A673 (cell line): ENCODE data around the gene EMP3. TPM values are rescaled to one million over a fixed set of nuclear protein-coding genes. Genes with fewer than 3 reads are reported as not detected.

Source experiments
- Bru-seq: library from RNA; stranded (reverse); fragments of 400-500 nt; gene quantifications from one replicate; lab custom pipeline; 2021; lab: Mats Ljungman, UMichigan
- BruChase-seq, 2 experiments: library from RNA; stranded (reverse); fragments of 400-500 nt; gene quantifications; one replicate each; lab custom pipeline; 2021; lab: Mats Ljungman, UMichigan
- BruUV-seq: library from RNA; stranded (reverse); fragments of 400-500 nt; replicated peaks from 2 replicates; lab custom pipeline; 2021; lab: Mats Ljungman, UMichigan
- CTCF ChIA-PET: fragments of 300-600 bp; sonication (Branson Sonifier 250); formaldehyde crosslinking; loops from one replicate; lab custom pipeline; 2022; ENCODE audit warnings: antibody characterized with exemption; lab: Charles Lee
- POLR2A ChIA-PET: fragments of 300-600 bp; sonication (Branson Sonifier 250); formaldehyde crosslinking; loops from one replicate; lab custom pipeline; 2022; ENCODE audit warnings: antibody characterized with exemption; ENCODE audit not compliant: low non-redundant PET; lab: Charles Lee
- DNase-seq: peaks from one replicate; pipeline ENCODE4 v3.0.0-alpha.2; 2015; ENCODE audit warnings: low spot score
- H3K27ac ChIP-seq: fragments of 200-600 bp; sonication (generic); 2 replicates; pipeline ENCODE4 v1.5.1; 2016; ENCODE audit warnings: mixed run types, low read depth, mild to moderate bottlenecking, mixed read lengths, antibody characterized with exemption, low read length; ENCODE audit not compliant: poor library complexity, severe bottlenecking
- H3K27me3 ChIP-seq: fragments of 200-600 bp; sonication (generic); replicated peaks from 2 replicates; pipeline ENCODE4 v1.6.1; 2017; ENCODE audit warnings: mixed run types, low read depth, mild to moderate bottlenecking, mixed read lengths, antibody characterized with exemption, low read length; ENCODE audit not compliant: insufficient read depth, poor library complexity
- H3K36me3 ChIP-seq: fragments of 200-600 bp; sonication (generic); 2 replicates; pipeline ENCODE4 v1.6.1; 2016; ENCODE audit warnings: mixed run types, mild to moderate bottlenecking, mixed read lengths, antibody characterized with exemption, low read length; ENCODE audit not compliant: insufficient read depth, poor library complexity, severe bottlenecking
- H3K4me1 ChIP-seq: fragments of 200-600 bp; sonication (generic); 2 replicates; pipeline ENCODE4 v1.6.1; 2017; ENCODE audit warnings: mixed run types, mild to moderate bottlenecking, mixed read lengths, antibody characterized with exemption, low read length; ENCODE audit not compliant: insufficient read depth, poor library complexity, severe bottlenecking
- H3K4me3 ChIP-seq: fragments of 200-600 bp; sonication (generic); 2 replicates; pipeline ENCODE4 v1.5.1; 2016; ENCODE audit warnings: low read depth, mixed run types, mild to moderate bottlenecking, mixed read lengths, low read length; ENCODE audit not compliant: poor library complexity, severe bottlenecking
- H3K9me3 ChIP-seq: fragments of 200-600 bp; sonication (generic); 2 replicates; pipeline ENCODE4 v1.6.1; 2016; ENCODE audit warnings: mixed run types, low read depth, mild to moderate bottlenecking, mixed read lengths, antibody characterized with exemption, low read length; ENCODE audit not compliant: poor library complexity, severe bottlenecking
- EZH2 ChIP-seq: fragments of 200-600 bp; sonication (generic); IDR thresholded peaks from 2 replicates; pipeline ENCODE4 v1.6.1; 2017; ENCODE audit warnings: borderline replicate concordance, low read depth, mild to moderate bottlenecking, mixed read lengths, antibody characterized with exemption, low read length; ENCODE audit not compliant: poor library complexity, severe bottlenecking
- intact Hi-C: fragments of 100-400 bp; cut with micrococcal nuclease; formaldehyde crosslinking; loops from one replicate; pipeline ENCODE4 v1.10.0; 2022; ENCODE audit not compliant: unreplicated experiment
- long read RNA-seq: library from polyadenylated mRNA; stranded (forward); transcript quantifications from one replicate; pipeline ENCODE4 v2.0.0, GENCODE V29; 2022
- total RNA-seq: library from RNA; stranded (reverse); gene quantifications from 2 replicates; pipeline ENCODE4 v1.2.3, GENCODE V29; 2021
- TF ChIP-seq, protein P1 (sequence below): fragments of 300-800, 200-600 bp; sonication (generic); conservative IDR thresholded peaks from 2 replicates; pipeline ENCODE4 v1.5.1; 2017; ENCODE audit warnings: low read depth, mild to moderate bottlenecking, antibody characterized with exemption, low read length, moderate library complexity, mixed read lengths

EMP3 gene, protein sequence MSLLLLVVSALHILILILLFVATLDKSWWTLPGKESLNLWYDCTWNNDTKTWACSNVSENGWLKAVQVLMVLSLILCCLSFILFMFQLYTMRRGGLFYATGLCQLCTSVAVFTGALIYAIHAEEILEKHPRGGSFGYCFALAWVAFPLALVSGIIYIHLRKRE
- total RNA-seq (170 and 187 TPM in 2 replicates), Bru-seq, nascent RNA (percentile 80 among the genes with signal in this experiment), BruChase-seq, experiment 1, labeled RNA remaining after a 2-hour chase (percentile 73 among the genes with signal in this experiment), BruChase-seq, experiment 2, labeled RNA remaining after a 6-hour chase (percentile 88 among the genes with signal in this experiment)
- long read RNA-seq, transcript EMP3-204 (4 exons, 761 nt): minor isoform, 10 of 407 reads
- long read RNA-seq, transcript EMP3-203 (3 exons, 263 nt): minor isoform, 6 of 407 reads
- long read RNA-seq, transcript EMP3-206 (6 exons, 683 nt): minor isoform, 6 of 407 reads
- long read RNA-seq, transcript EMP3-201 (5 exons, 876 nt): major isoform, 144 of 407 reads
- long read RNA-seq, partial matches to known transcripts: 224 of 407 reads
- long read RNA-seq, other reads (novel, unspliced or antisense): 13 of 407 reads

GRCh38 chr19:48325265-48325910 lies at the start of gene EMP3:
EMP3 (plus strand) TSS chr19:48325552; CDS start chr19:48326845, 1,293 bp downstream.
- DNase-seq: peak; percentile 94
- Histone ChIP-seq H3K4me1 (peaks cover 40% of the 10 kb centered on the region), H3K27ac (peak within 1 kb of the TSS; percentile 92), H3K4me3 (peak within 1 kb of the TSS; percentile 54), H3K27me3 (no peaks in the 10 kb centered on the region), H3K36me3 (peaks cover 29% of the 10 kb centered on the region), H3K9me3 (peaks cover 4% of the 10 kb centered on the region)
- ChIA-PET CTCF (no interaction called here), POLR2A (interaction anchor here (0.7 kb wide), 1 partner anchor 114 kb away, joined by 4 read pairs; no protein-coding TSS in a partner anchor)
- TF ChIP-seq, protein P1, sequence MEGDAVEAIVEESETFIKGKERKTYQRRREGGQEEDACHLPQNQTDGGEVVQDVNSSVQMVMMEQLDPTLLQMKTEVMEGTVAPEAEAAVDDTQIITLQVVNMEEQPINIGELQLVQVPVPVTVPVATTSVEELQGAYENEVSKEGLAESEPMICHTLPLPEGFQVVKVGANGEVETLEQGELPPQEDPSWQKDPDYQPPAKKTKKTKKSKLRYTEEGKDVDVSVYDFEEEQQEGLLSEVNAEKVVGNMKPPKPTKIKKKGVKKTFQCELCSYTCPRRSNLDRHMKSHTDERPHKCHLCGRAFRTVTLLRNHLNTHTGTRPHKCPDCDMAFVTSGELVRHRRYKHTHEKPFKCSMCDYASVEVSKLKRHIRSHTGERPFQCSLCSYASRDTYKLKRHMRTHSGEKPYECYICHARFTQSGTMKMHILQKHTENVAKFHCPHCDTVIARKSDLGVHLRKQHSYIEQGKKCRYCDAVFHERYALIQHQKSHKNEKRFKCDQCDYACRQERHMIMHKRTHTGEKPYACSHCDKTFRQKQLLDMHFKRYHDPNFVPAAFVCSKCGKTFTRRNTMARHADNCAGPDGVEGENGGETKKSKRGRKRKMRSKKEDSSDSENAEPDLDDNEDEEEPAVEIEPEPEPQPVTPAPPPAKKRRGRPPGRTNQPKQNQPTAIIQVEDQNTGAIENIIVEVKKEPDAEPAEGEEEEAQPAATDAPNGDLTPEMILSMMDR: no peak
- TF ChIP-seq EZH2: no peak
- TSS peak; percentile 51 for BruUV-seq
- intact Hi-C loops: no loop called here

GRCh38 chr19:48279747-48280146 lies 45.6 kb upstream of the EMP3 start:
- H3K36me3 ChIP-seq: peaks cover 27% of the 10 kb centered on the region
- H3K4me1 ChIP-seq: no peaks in the 10 kb centered on the region
- BruUV-seq: no TSS peak
- H3K27ac ChIP-seq: no peak overlapping the region
- no peaks in the 10 kb centered on the region for H3K27me3 ChIP-seq
- H3K9me3 ChIP-seq: peaks cover 8% of the 10 kb centered on the region
- ChIA-PET CTCF (interaction anchor here (0.6 kb wide), 1 partner anchor 187 kb away, joined by 4 read pairs; no protein-coding TSS in a partner anchor), POLR2A (no interaction called here)
- TF ChIP-seq, protein P1: no peak
- no peak for TF ChIP-seq EZH2
- H3K4me3 ChIP-seq: no peak overlapping the region
- DNase-seq: no peak
- intact Hi-C loops: no loop called here

GRCh38 chr19:48283908-48284307 lies 41.4 kb upstream of the EMP3 start:
- no peak for DNase-seq
- TF ChIP-seq, protein P1: no peak
- TF ChIP-seq EZH2: no peak
- intact Hi-C loops: no loop called here
- peaks cover 17% of the 10 kb centered on the region for H3K9me3 ChIP-seq
- ChIA-PET POLR2A (no interaction called here), CTCF (no interaction called here)
- no peaks in the 10 kb centered on the region for H3K27me3 ChIP-seq
- no peaks in the 10 kb centered on the region for H3K4me1 ChIP-seq
- peaks cover 49% of the 10 kb centered on the region for H3K36me3 ChIP-seq
- no peak overlapping the region for H3K27ac ChIP-seq
- H3K4me3 ChIP-seq: no peak overlapping the region
- no TSS peak for BruUV-seq
